ENCODE results near the gene LUC7L. TPM values are rescaled to one million over a fixed set of nuclear protein-coding genes. Genes with fewer than 3 reads are reported as not detected.

The LUC7L gene
- total and polyA plus RNA-seq, 3 donors from 2014 or later: 81.1 to 192 (median 145) TPM

- intact Hi-C loops (cut with DNase I; ENCODE audit: low total_unique reads): no loop called here
- TF ChIP-seq CTCF (IDR thresholded peaks at IDR 0.05) (no peak), POLR2A (IDR thresholded peaks at IDR 0.05) (no peak)
- WGBS, 2 donors: 87 to 94% methylated on average over 2 of the region's 2 CpGs
Measured at GRCh38 chr16:146646-147045, 82.6 kb downstream of the LUC7L start.

GRCh38 chr16:144797-145252 is 84.4 kb downstream of the LUC7L start:
- Histone ChIP-seq H3K9me3 (no peaks in the 10 kb centered on the region), H3K27me3 (no peaks in the 10 kb centered on the region), H3K27ac (no peak overlapping the region), H3K4me3 (no peak overlapping the region), H3K36me3 (ENCODE audit: low read depth, missing control alignments) (no peaks in the 10 kb centered on the region), H3K4me1 (no peaks in the 10 kb centered on the region)
- intact Hi-C loops (cut with DNase I; ENCODE audit: low total_unique reads): no loop called here
- DNase-seq: no peak
- TF ChIP-seq CTCF (IDR thresholded peaks at IDR 0.05): no peak
- no peak for TF ChIP-seq POLR2A (IDR thresholded peaks at IDR 0.05)
- 82 to 86% methylated on average over 14 of the region's 14 CpGs for WGBS, 2 donors

More at GRCh38 chr16:146646-147045, 82.6 kb downstream of the LUC7L start:
- Histone ChIP-seq H3K27me3 (no peaks in the 10 kb centered on the region), H3K27ac (no peak overlapping the region), H3K4me1 (no peaks in the 10 kb centered on the region), H3K36me3 (ENCODE audit: low read depth, missing control alignments) (no peaks in the 10 kb centered on the region), H3K4me3 (no peak overlapping the region), H3K9me3 (no peaks in the 10 kb centered on the region)
- DNase-seq: no peak

- DNase-seq: no peak
- WGBS, 2 donors: 59 to 76% methylated on average over 4 to 6 of the region's 6 CpGs
- intact Hi-C loops (cut with DNase I; ENCODE audit: low total_unique reads): no loop called here
- H3K27me3 ChIP-seq: no peaks in the 10 kb centered on the region
- no peak for TF ChIP-seq CTCF (IDR thresholded peaks at IDR 0.05)
- TF ChIP-seq POLR2A (IDR thresholded peaks at IDR 0.05): no peak
- H3K36me3 ChIP-seq (ENCODE audit: low read depth, missing control alignments): no peaks in the 10 kb centered on the region
- H3K27ac ChIP-seq: no peak overlapping the region
- no peaks in the 10 kb centered on the region for H3K9me3 ChIP-seq
- no peak overlapping the region for H3K4me3 ChIP-seq
- no peaks in the 10 kb centered on the region for H3K4me1 ChIP-seq
Measured at GRCh38 chr16:143456-143855, 85.8 kb downstream of the LUC7L start.

- no peak for DNase-seq
- no peaks in the 10 kb centered on the region for H3K4me1 ChIP-seq
- no peaks in the 10 kb centered on the region for H3K36me3 ChIP-seq (ENCODE audit: low read depth, missing control alignments)
- intact Hi-C loops (cut with DNase I; ENCODE audit: low total_unique reads): no loop called here
- WGBS, 2 donors: 77 to 82% methylated on average over 5 to 6 of the region's 6 CpGs
- no peaks in the 10 kb centered on the region for H3K27me3 ChIP-seq
- no peak overlapping the region for H3K4me3 ChIP-seq
- no peaks in the 10 kb centered on the region for H3K9me3 ChIP-seq
- TF ChIP-seq POLR2A (IDR thresholded peaks at IDR 0.05) (no peak), CTCF (IDR thresholded peaks at IDR 0.05) (no peak)
- no peak overlapping the region for H3K27ac ChIP-seq
Measured at GRCh38 chr16:143047-143446, 86.2 kb downstream of the LUC7L start.

- intact Hi-C loops (cut with DNase I; ENCODE audit: low total_unique reads): no loop called here
- Histone ChIP-seq H3K4me1 (peaks cover 2% of the 10 kb centered on the region), H3K4me3 (no peak overlapping the region), H3K9me3 (no peaks in the 10 kb centered on the region), H3K27ac (no peak overlapping the region), H3K27me3 (no peaks in the 10 kb centered on the region), H3K36me3 (ENCODE audit: low read depth, missing control alignments) (no peaks in the 10 kb centered on the region)
- TF ChIP-seq CTCF (IDR thresholded peaks at IDR 0.05) (no peak), POLR2A (IDR thresholded peaks at IDR 0.05) (no peak)
- 72 to 80% methylated on average over 12 of the region's 12 CpGs for WGBS, 2 donors
- DNase-seq: no peak
Measured at GRCh38 chr16:142405-142967, 86.8 kb downstream of the LUC7L start.

Data from testis (tissue), 3 donors.